Activated naive CD4-positive, alpha-beta T cell (primary cell): ENCODE measurements around the gene SPRR2F.
"Not testable (repeated sequence)": the region's sequence is repeated elsewhere in the genome, so short reads cannot be mapped to it uniquely, and the experiment has no call there.

Experiments
- DNase-seq, 4 experiments: peaks; one replicate each; lab custom pipeline; 2025; lab: John Stamatoyannopoulos, UW

Gene SPRR2F, protein sequence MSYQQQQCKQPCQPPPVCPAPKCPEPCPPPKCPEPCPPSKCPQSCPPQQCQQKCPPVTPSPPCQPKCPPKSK

DNA sequence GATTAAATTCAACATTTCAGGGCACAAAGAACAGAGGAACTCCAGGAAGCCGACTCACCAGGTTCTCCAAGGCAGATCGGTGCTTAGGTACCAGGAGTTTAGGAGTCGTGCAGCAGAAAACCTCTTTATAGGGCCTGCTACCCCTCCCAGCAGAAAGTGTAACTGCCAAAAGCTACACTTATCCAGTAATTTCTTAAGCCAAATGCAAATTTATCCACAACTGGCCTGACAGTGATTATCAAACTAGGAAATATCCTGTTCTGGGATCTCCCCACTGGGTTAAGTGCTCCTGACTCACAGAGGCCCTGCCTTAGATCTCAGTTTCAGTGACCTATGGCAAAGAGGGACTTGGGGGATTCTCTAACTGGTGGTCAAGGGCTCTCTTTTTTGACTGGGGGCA lies at the start of gene SPRR2F:
TSS of gene SPRR2F (minus strand) at position 101 of the 400 bp plus-strand sequence. CDS start 783 bp downstream, outside the sequence.
- no peak for DNase-seq

DNA sequence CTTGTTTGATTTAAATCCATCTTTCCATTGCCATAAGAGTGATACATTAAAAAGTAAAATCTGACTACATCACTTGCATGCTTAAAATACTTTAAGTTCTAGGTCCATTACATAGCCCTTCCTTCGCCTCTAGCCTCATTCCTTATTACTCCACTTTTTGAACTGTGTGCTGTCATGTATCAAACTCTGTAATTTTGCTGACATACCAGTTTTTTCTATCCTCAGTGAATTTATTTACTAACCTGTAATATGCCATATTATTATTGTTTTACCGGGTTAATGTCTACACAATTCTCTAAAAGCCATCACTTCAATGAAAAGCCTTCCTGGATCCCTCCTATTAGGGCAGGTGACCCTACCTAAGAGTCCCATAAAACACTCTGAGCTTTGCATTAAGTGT lies 42.2 kb upstream of the SPRR2F start:
- DNase-seq: no peak

DNA sequence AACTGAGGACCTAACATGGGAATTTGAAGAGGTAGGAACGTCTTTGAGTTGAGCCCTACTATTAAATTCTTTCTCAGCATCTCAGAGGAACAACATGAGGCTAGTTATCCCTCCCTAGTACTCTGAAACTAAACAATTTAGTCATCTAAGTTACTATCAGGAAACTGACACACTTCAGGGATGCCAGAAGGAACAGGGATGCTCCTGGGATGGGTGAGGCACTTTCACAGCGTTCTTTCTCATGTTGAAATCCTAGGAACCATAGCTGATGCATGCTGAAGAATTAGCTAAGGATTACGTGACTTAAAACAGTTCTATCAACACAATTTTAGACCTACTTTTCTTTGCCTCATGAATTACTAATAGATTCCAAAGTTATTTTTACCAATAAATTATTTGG lies 39.2 kb upstream of the SPRR2F start:
- DNase-seq: no peak

DNA sequence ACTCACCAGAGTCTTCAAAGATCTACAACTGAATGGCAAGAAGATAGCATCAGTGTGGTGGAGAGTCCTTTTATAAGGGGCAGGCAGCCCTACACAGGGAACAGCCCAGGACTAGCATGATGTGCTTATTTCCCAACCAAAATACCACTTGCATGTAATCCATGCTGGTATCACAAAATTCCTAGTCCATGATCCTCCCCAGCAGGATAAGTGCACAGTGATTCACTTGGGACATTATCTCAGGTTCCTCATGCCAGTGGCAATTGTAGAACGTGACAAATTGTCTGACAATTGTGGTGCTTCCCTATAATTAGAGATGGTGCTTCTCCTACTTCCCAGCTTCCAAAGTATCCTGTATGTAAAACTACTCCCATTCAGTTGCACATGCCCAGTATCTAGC lies 37.5 kb upstream of the SPRR2F start, which contains the start of gene SPRR2G:
TSS of gene SPRR2G (minus strand) at position 45 of the 400 bp plus-strand sequence. CDS start 780 bp downstream, outside the sequence.
- no peak for DNase-seq

DNA sequence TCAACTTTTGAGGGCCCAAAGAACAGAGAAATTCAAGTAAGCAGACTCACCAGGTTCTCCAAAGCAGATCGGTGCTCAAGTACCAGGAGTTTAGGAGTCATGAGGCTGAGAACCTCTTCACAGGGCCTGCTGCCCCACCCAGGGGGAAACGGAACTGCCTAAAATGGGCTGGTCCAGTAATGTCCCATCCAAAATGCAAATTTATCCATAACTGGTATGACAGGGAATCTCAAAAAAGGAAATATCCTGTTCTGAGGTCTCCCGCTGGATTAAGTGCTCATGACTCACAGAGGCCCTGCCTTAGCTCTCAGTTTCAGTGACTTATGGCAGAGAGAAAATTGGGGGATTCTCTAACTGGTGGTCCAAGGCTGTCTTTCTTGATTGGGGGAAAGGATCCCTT lies 28.1 kb upstream of the SPRR2F start:
- DNase-seq: no peak

DNA sequence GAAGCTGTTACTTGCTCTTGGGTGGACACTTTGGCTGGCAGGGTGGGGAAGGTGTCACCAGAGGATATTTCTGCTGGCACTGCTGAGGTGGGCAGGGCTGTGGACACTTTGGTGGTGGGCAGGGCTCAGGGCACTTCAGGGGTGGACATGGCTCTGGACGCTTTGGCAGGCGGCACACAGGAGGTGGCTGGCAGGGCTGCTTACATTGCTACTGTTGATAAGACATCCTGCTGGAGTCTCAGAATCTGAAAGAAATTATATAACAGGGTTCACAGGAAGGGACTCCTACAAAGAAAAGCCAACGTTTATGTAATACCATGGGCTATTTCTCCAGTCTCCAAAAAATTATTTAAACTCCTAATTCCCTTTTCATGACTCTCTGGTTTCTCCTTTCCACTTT lies 27.2 kb upstream of the SPRR2F start:
- no peak for DNase-seq

DNA sequence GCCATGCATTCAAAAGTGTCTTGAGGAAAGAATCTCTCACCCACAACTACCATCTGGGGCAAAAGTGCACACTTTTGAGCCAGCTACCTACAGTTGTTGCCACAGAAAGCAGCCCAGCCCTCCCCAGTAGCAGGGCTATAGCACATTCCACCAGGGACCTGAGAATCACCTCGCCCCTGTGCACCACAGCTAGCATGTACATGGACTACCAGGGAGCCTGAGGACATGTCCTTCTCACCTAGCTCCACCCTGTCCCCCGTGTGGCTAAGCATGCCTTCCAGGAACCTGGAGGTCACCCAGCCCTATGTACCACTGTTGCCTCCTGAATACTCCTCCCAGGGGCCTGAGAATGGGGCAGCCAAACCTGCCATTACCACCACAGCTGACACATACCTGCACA lies 20.4 kb upstream of the SPRR2F start:
- no peak for DNase-seq

DNA sequence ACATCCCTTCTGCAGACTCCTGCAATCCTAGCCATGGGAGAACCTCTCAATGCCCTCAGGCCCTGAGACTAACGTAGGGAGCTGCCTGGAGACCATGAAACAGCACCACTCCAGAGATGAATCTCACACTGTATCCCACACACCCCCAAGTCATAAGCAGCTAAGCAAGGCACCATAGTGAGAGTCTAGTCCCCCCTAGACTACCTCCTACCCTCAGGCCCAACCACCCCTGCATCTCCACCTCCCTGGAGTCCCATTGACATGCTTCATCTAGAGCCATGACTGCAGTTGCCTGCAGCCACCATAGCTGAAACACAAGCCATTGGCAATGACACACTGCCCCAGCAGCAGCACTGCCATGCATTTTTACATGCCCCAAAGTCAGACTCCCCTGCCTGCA lies 20.0 kb upstream of the SPRR2F start:
- no peak for DNase-seq

DNA sequence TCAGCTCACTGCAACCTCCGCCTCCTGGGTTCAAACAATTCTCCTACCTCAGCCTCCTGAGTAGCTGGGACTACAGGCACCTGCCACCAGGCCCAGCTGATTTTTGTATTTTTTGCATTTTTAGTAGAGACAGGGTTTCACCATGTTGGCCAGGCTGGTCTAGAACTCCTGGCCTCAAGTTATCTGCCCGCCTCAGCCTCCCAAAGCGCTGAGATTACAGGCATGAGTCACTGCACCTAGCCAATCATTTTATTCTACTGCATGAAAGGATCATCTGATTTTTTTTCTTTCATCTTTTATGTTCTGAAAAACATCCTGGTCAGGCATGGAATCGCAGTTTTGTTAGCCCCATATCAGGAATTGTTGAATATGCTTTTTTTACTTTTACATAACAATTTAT lies 15.4 kb upstream of the SPRR2F start:
- DNase-seq: not testable (repeated sequence)

DNA sequence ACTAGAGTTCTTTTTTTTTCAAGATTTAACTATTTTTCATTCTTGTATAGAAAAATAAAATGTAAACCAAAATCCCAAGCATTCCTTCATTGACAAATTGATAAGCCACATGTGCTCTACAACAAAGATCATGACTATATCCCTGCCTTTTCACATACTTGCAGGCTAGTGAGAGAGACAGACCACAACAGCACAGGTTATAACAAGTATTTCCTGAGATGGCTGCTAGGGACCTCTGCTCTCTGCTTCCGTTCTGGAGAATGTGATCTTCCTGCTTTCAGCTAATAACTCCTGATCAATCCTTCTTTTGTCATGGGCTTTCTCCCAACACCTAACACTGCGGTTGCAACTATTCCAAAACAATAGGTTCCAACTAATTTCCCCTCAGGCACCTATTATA lies 14.0 kb upstream of the SPRR2F start:
- DNase-seq: no peak

DNA sequence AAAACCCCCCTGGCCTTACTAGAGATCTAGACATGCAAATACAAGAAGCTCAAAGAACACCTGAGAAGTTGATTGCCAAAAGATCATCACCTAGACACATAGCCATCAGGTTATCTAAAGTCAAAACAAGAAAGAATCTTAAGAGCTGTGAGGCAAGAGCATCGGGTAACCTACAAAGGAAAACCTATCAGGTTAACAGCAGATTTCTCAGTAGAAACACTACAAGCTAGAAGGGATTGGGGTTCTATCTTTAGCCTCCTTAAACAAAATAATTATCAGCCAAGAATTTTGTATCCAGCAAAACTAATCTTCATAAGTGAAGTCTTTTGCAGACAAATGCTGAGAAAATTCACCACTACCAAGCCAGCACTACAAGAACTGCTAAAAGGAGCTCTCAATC lies 12.2 kb upstream of the SPRR2F start:
- DNase-seq: no peak

DNA sequence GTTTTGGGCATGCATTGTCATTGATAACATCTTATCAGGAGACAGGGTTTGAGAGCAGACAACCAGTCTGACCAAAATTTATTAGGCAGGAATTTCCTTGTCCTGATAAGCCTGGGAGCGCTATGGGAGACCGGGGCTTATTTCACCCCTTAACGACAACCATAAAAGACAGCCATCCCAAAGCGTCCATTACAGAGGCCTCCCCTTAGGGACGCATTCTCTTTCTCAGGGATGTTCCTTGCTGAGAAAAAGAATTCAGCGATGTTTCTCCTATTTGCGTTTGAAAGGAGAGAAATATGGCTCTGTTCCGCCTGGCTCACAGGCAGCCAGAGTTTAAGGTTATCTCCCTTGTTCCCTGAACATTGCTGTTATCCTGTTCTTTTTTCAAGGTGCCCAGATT lies 10.5 kb upstream of the SPRR2F start:
- not testable (repeated sequence) for DNase-seq

DNA sequence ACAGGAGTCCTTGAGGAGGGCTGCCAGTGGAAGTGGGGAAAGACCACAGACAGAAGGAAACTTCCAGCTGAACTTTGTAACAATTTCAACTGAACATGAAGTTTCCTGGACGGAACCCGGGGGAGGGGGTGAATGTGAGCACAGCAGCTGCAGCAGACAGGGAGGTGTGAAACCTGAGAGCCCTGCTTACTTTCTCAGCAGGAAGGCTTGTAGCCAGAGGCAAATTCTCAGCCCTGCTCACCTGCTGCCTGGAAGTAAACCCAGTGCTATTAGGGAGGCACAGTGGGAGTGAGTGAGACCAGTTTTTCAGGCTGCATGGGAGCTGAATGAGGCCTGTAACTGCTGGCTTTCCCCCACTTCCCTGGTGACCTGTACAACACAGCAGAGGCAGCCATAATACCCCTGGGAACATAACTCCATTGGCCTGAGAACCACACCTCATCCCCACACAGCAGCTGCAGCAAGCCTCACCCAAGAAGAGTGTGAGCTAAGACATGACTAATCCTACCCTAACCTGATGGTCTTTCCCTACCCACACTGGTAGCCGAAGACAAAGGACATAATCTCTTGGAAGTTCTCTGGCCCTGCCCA lies 9.6 kb upstream of the SPRR2F start:
- DNase-seq: no peak

DNA sequence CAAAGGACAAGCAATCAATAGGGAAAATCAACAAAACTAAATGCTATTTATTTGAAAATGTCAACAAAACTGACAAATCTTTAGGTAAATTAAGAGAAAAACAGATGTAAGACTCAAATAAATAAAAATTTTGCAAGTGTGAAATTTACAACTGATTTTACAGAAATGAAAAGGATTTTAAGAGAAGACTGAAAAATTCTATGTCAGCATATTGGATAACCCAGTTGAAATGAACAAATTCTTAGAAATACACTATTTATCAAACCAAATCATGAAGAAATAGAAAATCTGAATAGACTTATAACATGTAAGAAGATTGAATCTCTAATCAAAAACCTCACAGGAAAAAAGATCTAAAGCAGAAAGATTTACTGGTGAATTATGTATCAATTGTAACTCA lies 7.6 kb upstream of the SPRR2F start:
- no peak for DNase-seq

DNA sequence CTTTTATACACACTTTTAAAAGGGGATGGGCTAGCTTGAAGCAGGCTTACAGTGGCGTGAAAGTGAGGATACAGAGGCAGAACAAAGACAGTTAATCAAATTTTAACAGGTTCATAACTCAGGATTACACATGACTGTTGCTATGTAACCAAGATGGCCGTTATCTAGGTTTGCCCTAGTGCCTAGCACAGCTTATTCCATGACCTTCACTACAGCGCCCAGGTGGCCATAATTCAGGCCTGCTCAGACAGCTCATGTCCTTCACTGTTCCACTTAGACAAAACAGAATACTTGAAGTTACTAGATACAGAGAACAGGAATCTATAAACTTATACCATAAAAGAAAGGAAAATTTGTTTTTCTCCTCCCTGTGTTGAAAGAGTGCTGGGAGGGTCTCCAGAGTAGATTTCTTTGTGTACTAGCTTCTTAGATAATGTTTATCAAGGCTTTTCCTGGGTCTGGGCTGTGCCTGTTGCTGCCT lies 6.2 kb upstream of the SPRR2F start:
- DNase-seq: no peak

DNA sequence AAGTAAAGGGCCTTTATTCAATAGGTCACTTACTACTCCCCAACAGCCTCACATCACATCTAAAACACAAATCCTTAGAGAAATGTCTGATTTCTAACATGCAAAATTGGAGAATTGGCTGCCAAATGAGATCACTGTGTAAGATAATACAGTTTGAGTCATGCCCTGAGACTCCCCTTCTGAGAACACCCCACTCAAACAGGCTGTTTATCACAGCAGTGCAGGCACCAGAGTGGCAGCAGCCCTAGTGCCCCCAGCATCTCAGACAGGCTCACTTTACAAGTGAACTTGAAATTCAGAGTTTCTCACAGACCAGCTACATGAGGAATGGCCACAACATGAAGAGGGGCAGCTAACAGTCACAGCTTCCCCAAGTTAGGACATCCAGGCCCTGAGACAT lies 1.9 kb upstream of the SPRR2F start:
- DNase-seq: not testable (repeated sequence)

DNA sequence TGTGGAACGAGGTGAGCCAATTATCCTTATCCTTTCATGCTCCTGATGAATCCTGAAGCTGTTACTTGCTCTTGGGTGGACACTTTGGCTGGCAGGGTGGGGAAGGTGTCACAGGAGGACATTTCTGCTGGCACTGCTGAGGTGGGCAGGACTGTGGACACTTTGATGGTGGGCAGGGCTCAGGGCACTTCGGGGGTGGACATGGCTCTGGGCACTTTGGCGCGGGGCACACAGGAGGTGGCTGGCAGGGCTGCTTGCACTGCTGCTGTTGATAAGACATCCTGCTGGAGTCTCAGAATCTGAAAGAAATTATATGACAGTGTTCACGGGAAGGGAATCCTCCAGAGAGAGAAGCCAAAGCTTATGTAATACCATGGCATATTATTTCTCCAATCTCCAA lies 862 bp downstream of the SPRR2F start:
- not testable (repeated sequence) for DNase-seq

DNA sequence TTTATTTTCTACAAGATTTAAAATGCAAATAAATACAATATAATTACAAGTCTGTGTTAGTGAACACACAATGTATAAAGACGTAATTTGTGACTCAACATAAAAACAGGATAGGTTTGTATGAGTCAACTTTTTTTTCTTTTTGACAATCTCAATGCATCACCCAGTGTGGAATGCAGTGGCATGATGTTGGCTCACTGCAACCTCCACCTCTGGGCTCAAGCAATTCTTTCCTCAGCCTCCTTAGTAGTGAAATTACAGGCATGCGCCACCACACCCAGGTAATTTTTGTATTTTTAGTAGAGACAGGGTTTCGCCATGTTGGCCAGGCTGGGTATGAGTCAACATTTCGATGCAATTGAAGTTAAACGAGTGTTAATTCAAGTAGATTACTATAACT lies 13.1 kb downstream of the SPRR2F start:
- DNase-seq: no peak

DNA sequence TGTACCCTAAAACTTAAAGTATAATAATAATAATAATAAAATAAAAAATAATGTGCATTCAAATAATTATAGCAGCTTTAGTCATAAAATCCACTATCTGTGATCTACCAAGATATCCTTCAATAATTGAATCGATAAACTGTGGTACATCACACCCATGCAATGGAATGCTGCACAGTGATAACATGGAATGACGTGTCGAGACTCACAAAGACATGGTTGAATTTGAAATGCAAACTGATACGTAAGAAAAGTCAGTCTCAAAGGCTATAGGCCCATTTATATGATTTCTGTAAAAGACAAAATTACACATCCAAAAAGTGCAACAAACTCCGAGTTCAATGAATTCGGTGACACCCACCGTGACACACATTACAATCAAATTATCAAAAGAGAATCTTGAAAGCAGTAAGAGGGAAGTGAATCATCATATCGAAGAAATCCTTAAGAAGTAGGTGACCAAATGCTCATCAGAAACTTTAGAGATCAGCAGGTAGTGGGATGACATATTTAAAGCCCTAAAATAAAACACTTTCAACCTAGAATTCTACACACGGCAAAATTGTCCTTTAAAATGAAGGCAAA lies 13.8 kb downstream of the SPRR2F start:
- DNase-seq: no peak

DNA sequence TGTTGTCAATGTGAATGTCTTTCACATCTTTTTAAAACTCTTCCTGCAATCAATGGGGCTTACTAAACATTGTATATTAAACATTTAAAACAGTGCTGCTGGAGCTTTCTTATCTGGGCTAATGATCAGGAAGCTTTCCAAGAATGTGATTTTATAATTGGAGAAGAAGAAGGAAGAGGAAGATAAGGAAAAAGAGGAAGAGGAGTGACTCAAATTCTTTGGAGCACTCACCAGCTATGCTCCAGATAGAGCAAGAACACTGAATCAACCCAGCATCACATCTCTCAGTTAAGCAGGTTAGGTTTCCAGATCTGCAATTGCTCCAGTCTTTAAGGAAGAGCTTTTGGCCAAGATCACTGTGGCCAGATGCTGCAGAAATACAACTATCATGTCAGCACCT lies 17.6 kb downstream of the SPRR2F start:
- no peak for DNase-seq

DNA sequence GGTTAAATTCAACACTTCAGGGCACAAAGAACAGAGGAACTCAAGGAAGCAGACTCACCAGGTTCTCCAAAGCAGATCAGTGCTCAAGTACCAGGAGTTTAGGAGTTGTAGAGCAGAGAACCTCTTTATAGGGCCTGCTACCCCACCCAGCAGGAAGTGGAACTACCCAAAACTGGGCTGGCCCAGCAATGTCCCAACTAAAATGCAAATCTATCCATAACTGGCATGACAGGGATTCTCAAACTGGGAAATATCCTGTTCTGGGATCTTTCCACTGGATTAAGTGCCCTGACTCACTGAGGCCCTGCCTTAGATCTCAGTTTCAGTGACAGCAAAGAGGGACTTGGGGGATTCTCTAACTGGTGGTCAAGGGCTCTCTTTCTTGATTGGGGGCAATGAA lies 18.9 kb downstream of the SPRR2F start, which contains the start of gene SPRR2E:
TSS of gene SPRR2E (minus strand) at position 101 of the 400 bp plus-strand sequence. CDS start 775 bp downstream, outside the sequence.
- DNase-seq: no peak

DNA sequence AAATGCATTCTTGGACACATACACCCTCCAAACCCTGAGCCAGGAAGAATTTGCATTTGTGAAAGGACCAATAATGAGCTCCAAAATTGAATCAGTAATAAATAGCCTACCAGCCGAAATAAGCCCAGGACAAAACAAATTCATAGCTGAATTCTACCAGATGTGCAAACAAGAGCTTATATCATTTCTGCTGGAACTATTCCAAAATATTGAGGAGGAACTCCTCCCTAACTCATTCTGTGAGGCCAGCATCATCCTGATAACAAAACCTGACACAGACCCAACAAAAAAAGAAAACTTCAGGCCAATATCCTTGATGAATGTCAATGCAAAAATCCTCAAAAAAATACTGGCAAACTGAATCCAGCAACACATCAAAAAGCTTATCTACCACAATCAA lies 25.7 kb downstream of the SPRR2F start:
- no peak for DNase-seq

DNA sequence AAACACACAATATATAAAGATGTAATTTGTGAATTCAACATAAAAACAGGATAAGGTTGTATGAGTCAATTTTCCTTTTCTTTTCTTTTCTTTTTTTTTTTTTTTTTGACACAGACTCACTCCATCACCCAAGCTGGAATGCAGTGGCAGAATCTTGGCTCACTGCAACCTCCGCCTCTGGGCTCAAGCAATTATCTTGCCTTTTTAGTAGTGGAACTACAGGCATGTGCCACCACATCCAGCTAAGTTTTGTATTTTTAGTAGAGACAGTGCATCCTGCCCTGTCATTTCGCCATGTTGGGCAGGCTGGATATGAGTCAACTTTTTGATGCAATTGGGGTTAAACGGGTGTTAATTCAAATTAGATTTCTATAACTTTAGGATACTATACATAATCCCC lies 31.6 kb downstream of the SPRR2F start:
- no peak for DNase-seq
